Neural cell (in vitro differentiated cells): ENCODE data around the gene CACNA1I.

Experiments used
- EP300 ChIP-seq: fragments of 450-650 bp; conservative IDR thresholded peaks from 2 replicates; pipeline ENCODE4 v1.6.1; 2014; ENCODE audit warnings: antibody characterized with exemption, mild to moderate bottlenecking, moderate library complexity; ENCODE audit not compliant: poor library complexity, severe bottlenecking
- EZH2 ChIP-seq: fragments of 200-600, 300-800 bp; shearing (Covaris generic), sonication (generic); IDR thresholded peaks from 2 replicates; pipeline ENCODE4 v1.6.1; 2014; ENCODE audit warnings: antibody characterized with exemption, low read length, borderline replicate concordance, mild to moderate bottlenecking; ENCODE audit not compliant: insufficient read depth, poor library complexity, severe bottlenecking
- POLR2AphosphoS5 ChIP-seq: IDR thresholded peaks from 2 replicates; pipeline ENCODE4 v1.6.1; 2012
- RAD21 ChIP-seq: fragments of 450-650 bp; conservative IDR thresholded peaks from 2 replicates; pipeline ENCODE4 v1.6.1; 2014; ENCODE audit warnings: antibody characterized with exemption, mild to moderate bottlenecking, moderate library complexity
- REST ChIP-seq: IDR thresholded peaks from 2 replicates; pipeline ENCODE4 v1.6.1; 2012; ENCODE audit warnings: borderline replicate concordance
- SMC3 ChIP-seq: fragments of 450-650 bp; conservative IDR thresholded peaks from 2 replicates; pipeline ENCODE4 v1.6.1; 2014; ENCODE audit warnings: antibody characterized with exemption, mild to moderate bottlenecking, moderate library complexity; ENCODE audit not compliant: poor library complexity
- TAF1 ChIP-seq: IDR thresholded peaks from 2 replicates; pipeline ENCODE4 v1.6.1; 2012; ENCODE audit warnings: low read depth
- TF ChIP-seq, protein P1 (sequence below): fragments of 450-650 bp; IDR thresholded peaks from 2 replicates; pipeline ENCODE4 v1.5.1; 2014; ENCODE audit warnings: antibody characterized with exemption, mild to moderate bottlenecking, moderate library complexity; ENCODE audit not compliant: poor library complexity, severe bottlenecking

DNA sequence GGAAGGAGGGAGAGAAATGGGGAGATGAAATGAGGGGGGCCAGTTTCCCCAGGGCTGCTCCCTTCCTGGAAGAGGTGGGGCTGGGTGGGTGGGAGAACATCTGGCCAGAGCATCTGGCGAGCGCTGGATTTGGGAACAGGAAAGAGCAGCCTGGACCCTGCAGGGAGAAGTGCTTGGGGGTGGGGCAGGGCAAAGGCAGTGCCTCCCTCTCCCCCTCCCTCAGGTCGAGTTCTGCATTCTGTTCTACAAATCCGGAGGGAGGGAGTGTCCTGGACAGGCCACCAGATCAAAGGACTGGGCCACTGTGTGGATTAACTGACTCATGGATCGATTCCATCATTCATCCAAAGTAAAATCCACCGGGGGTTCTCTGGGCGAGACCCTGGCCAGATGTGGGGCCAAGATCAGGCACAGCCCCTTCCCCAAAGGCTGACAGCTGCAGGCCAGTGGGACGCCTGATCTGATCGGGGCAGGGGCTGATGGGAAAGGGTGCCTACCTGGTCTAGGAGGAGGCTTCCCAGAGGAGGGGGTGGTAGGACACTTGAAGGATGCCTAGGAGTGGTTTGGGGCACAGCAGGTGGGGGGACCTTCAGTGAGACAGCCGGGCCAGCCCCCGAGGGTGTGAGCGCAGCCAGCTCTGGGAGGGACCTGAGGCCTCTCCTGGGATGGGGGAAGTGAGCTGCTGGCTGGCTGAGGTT is 57.5 kb downstream of the CACNA1I start:
- no peak for TF ChIP-seq RAD21
- TF ChIP-seq, protein P1, sequence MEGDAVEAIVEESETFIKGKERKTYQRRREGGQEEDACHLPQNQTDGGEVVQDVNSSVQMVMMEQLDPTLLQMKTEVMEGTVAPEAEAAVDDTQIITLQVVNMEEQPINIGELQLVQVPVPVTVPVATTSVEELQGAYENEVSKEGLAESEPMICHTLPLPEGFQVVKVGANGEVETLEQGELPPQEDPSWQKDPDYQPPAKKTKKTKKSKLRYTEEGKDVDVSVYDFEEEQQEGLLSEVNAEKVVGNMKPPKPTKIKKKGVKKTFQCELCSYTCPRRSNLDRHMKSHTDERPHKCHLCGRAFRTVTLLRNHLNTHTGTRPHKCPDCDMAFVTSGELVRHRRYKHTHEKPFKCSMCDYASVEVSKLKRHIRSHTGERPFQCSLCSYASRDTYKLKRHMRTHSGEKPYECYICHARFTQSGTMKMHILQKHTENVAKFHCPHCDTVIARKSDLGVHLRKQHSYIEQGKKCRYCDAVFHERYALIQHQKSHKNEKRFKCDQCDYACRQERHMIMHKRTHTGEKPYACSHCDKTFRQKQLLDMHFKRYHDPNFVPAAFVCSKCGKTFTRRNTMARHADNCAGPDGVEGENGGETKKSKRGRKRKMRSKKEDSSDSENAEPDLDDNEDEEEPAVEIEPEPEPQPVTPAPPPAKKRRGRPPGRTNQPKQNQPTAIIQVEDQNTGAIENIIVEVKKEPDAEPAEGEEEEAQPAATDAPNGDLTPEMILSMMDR = no peak
- TF ChIP-seq REST = no peak
- TF ChIP-seq EZH2 = no peak
- TF ChIP-seq SMC3 = no peak
- TF ChIP-seq POLR2AphosphoS5 = no peak
- TF ChIP-seq EP300 = no peak
- TF ChIP-seq TAF1 = no peak
